Cortex of kidney (tissue), 1 donor: Measurements from ENCODE around the gene ZNF569.
"Not testable (repeated sequence)": the region's sequence is repeated elsewhere in the genome, so short reads cannot be mapped to it uniquely, and the experiment has no call there.

ENCODE experiments used
- DNase-seq: peaks from one replicate; lab custom pipeline; 2025; lab: John Stamatoyannopoulos, UW

Gene ZNF569

DNA sequence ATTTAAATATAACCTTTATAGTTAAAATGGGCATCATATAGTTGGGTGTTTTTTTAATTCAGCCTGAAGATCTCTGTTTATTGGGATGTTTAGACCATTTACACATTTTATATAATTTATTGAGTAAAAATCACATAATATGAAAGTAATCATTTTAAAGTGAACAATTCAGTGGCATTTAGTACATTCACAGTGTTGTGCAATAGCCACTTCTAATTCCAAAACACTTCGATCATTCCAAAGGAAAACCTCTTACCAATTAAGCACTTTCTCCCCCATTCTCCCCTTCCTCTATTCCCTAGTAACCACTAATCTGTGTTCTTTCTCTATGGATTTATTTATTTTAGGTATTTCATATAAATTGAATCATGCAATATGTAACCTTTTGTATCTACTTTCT, 66.2 kb downstream of the ZNF569 start:
- no peak for DNase-seq

DNA sequence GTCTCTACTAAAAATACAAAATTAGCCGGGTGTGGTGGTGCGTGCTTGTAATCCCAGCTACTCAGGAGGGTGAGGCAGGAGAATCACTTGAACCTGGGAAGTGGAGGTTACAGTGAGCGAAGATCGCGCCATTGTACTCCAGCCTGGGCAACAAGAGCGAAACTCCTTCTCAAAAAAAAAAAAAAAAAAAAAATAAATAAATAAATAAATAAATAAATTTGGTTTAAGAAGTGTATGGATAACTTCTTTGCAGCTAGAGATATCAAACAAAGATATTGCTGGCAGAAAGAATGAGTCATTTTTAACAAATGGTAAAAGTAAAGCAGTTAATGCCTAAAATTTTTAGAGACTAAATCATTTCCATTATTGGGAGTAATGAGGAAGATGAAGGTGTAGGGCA, 75.8 kb downstream of the ZNF569 start:
- DNase-seq, result not testable (repeated sequence)

GRCh38 chr19:37389234-37389633, 78.0 kb downstream of the ZNF569 start:
- DNase-seq, result no peak

DNA sequence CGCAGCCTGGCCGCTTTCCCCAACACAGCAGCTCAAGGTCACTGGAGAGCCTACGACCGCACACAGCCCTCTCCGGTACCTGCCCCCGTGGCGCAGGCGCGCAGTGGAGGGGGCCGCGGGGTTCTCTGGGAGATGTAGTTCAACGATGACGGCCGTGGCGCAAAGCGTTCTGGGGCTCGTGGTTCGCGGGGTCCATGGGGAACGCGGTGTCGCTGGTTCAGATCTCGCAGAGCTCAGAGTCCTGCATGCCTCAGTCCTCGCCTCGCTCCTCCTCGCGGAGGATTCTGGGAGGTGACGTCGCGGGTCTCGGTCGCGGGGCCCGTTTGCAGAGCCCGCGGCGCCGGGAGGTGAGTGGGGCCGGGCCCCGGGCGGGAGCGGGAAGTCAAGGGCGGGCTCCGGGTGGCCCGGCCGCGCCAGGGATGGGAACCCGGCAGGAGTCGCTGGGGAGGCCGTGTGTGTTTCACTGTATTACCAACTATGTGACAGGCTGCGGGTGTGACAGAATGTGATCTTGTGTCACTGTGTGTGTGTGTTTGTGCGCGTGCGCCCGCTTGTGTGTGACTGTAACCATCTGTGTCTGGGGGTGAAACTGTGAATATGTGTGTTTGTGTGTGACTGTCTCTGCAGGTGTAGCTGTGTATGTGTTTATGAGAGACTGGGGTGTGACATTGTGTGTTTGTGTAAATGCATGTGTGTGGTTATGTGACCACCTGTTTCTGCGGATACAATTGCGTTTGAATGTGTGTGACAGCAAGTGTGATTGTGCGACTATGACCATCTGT, 96.2 kb downstream of the ZNF569 start, which contains the start of gene ZNF527:
ZNF527 (plus strand) TSS at position 220 of the 782 bp plus-strand sequence. CDS start 3,100 bp downstream, outside the sequence.
- peak; percentile 91 for DNase-seq

DNA sequence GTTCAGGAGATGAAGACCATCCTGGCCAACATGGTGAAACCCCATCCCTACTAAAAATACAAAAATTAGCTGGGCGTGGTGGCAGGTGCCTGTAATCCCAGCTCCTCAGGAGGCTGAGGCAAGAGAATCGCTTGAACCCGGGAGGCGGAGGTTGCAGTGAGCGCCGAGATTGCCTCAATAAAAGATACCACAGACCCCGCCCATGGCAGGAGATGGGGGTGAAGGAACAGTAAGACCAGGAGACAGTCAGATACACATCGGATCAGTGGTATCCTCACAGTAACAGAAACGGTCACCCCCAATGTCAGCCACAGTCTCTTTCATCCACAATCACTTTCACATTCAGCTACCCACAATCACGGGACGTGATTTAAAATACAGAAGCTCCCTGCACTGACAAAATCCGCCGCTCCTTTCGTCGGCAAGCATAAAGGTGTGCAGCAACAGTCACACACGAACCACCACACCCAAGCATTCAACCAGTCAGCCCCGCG, 96.8 kb downstream of the ZNF569 start:
- DNase-seq, result not testable (repeated sequence)

GRCh38 chr19:37362733-37363132, 104.5 kb downstream of the ZNF569 start:
- DNase-seq, result no peak

- no peak for DNase-seq
Measured at GRCh38 chr19:37361994-37362393, 105.2 kb downstream of the ZNF569 start.
